OCI-LY7 (cell line): Measurements from ENCODE around the gene EP400. TPM values are rescaled to one million over a fixed set of nuclear protein-coding genes. Genes with fewer than 3 reads are reported as not detected.

Experiments
- BruUV-seq: library from RNA; stranded (reverse); fragments of 400-500 nt; replicated peaks from 2 replicates; lab custom pipeline; 2021; lab: Mats Ljungman, UMichigan
- CTCF ChIA-PET: fragments of 300-600 bp; sonication (Branson Sonifier 250); formaldehyde crosslinking; loops from one replicate; lab custom pipeline; 2022; ENCODE audit warnings: antibody characterized with exemption; ENCODE audit not compliant: unreplicated experiment; lab: Charles Lee
- POLR2A ChIA-PET: fragments of 300-600 bp; sonication (Branson Sonifier 250); formaldehyde crosslinking; loops from one replicate; lab custom pipeline; 2022; ENCODE audit warnings: antibody characterized with exemption; lab: Charles Lee
- DNase-seq: peaks from one replicate; pipeline ENCODE4 v3.0.0-alpha.2; 2015; ENCODE audit warnings: low spot score
- H2AFZ ChIP-seq: fragments of 200-600 bp; sonication (generic), shearing (Covaris generic); 2 replicates; pipeline ENCODE4 v1.6.1; 2014; ENCODE audit warnings: mild to moderate bottlenecking, antibody characterized with exemption, low read length, moderate library complexity
- H3K27ac ChIP-seq: fragments of 200-600 bp; sonication (generic); 2 replicates; pipeline ENCODE4 v1.5.1; 2014; ENCODE audit warnings: mixed run types, low read depth, mild to moderate bottlenecking, moderate library complexity, low read length, inconsistent platforms; ENCODE audit not compliant: poor library complexity, severe bottlenecking
- H3K36me3 ChIP-seq: fragments of 200-600 bp; sonication (generic); 2 replicates; pipeline ENCODE4 v1.6.1; 2014; ENCODE audit warnings: mild to moderate bottlenecking, antibody characterized with exemption, low read length, moderate library complexity, mixed read lengths; ENCODE audit not compliant: insufficient read depth
- H3K4me1 ChIP-seq: fragments of 200-600 bp; sonication (generic); 2 replicates; pipeline ENCODE4 v1.5.1; 2014; ENCODE audit warnings: mild to moderate bottlenecking, low read length; ENCODE audit not compliant: insufficient read depth, poor library complexity, severe bottlenecking
- H3K4me2 ChIP-seq: fragments of 200-600 bp; sonication (generic); 2 replicates; pipeline ENCODE4 v1.6.1; 2014; ENCODE audit warnings: mild to moderate bottlenecking, low read length
- H3K4me3 ChIP-seq: fragments of 200-600 bp; sonication (generic); 2 replicates; pipeline ENCODE4 v1.5.1; 2014; ENCODE audit warnings: mild to moderate bottlenecking, low read depth, low read length; ENCODE audit not compliant: poor library complexity, severe bottlenecking
- H3K79me2 ChIP-seq: fragments of 200-600 bp; sonication (generic); 2 replicates; pipeline ENCODE4 v1.6.1; 2016; ENCODE audit warnings: low read depth, mild to moderate bottlenecking, low read length, moderate library complexity, mixed read lengths; ENCODE audit not compliant: insufficient read depth
- H3K9me2 ChIP-seq: fragments of 200-600 bp; sonication (generic); 2 replicates; pipeline ENCODE4 v1.6.1; 2016; ENCODE audit warnings: mild to moderate bottlenecking, low read length, mixed read lengths; ENCODE audit not compliant: insufficient read depth
- H3K9me3 ChIP-seq: fragments of 200-600 bp; sonication (generic); 2 replicates; pipeline ENCODE4 v1.6.1; 2014; ENCODE audit warnings: mild to moderate bottlenecking, mixed run types, low read length, mixed read lengths
- H4K20me1 ChIP-seq: fragments of 200-600 bp; sonication (generic); 2 replicates; pipeline ENCODE4 v1.6.1; 2014; ENCODE audit warnings: mild to moderate bottlenecking, antibody characterized with exemption, low read length, moderate library complexity, mixed read lengths; ENCODE audit not compliant: insufficient read depth
- CTCF ChIP-seq: fragments of 200-600 bp; sonication (generic); conservative IDR thresholded peaks from 2 replicates; pipeline ENCODE4 v1.5.1; 2014; ENCODE audit warnings: mild to moderate bottlenecking, antibody characterized with exemption, low read length, moderate library complexity, mixed read lengths
- EZH2phosphoT487 ChIP-seq: fragments of 200-600 bp; sonication (generic); IDR thresholded peaks from 2 replicates; pipeline ENCODE4 v1.6.1; 2018; ENCODE audit warnings: low read depth, borderline replicate concordance, mild to moderate bottlenecking, mixed run types, antibody characterized with exemption, low read length, moderate library complexity, mixed read lengths
- intact Hi-C: fragments of 100-400 bp; cut with micrococcal nuclease; formaldehyde crosslinking; loops from one replicate; pipeline ENCODE4 v1.10.0; 2022; ENCODE audit not compliant: unreplicated experiment
- total RNA-seq, 2 experiments: library from RNA; depleted of rRNA in 1 of 2; stranded (reverse); fragments of >200 nt in 1 of 2; shearing (Covaris generic) in 1 of 2; gene quantifications; 2 replicates each; pipeline ENCODE4 v1.2.3, GENCODE V29; 2014 to 2022

EP400 gene
- total RNA-seq, 2 experiments from 2014 or later = 20.7 to 56.2 TPM

DNA sequence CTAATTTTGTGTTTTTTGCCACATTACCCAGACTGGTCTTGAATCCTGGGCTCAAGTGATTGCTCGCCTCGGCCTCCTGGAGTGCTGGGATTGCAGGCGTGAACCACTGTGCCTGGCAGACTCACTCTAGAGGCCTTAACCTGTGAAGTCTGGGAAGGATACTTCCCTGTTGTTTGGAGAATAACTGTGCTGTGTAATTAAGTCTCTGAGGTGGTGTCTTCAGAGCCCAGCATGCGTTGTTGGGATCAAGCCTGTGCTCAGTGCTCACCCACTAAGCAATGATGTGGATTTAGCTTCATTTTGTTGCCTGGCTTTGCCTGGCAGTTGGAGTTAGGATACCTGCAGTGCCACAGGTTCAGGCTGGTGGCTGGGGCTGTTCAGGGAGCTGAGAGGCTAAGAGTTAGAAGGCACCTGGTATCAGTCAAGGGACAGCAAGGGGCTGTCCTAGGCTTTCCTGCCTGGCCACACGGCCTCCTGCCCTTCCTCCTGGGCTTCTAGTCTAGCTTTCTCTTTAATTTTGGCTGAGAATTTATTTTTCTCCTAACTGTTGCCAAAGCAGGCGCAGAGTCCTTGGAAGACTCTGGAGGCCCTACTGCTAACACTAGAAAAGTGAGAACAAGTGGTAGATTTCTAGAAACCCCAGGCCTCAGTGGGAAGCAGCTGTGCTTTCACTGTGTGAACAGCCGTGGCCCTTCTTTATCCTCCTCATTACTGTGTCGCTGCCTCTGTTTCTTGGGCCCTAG, 38.5 kb downstream of the EP400 start:
- intact Hi-C loops = no loop called here
- ChIA-PET POLR2A (no interaction called here), CTCF (no interaction called here)
- TF ChIP-seq EZH2phosphoT487 = no peak
- TF ChIP-seq CTCF = no peak
- H3K9me3 ChIP-seq = no peaks in the 10 kb centered on the region
- H3K79me2 ChIP-seq = no peaks in the 10 kb centered on the region
- peaks cover 89% of the 10 kb centered on the region for H3K36me3 ChIP-seq
- no TSS peak for BruUV-seq
- no peak for DNase-seq
- no peak overlapping the region for H3K4me3 ChIP-seq
- no peak overlapping the region for H2AFZ ChIP-seq
- H3K27ac ChIP-seq = no peak overlapping the region
- H3K4me1 ChIP-seq = no peaks in the 10 kb centered on the region
- H3K4me2 ChIP-seq = no peak overlapping the region
- H3K9me2 ChIP-seq = no peaks in the 10 kb centered on the region
- no peaks in the 10 kb centered on the region for H4K20me1 ChIP-seq

DNA sequence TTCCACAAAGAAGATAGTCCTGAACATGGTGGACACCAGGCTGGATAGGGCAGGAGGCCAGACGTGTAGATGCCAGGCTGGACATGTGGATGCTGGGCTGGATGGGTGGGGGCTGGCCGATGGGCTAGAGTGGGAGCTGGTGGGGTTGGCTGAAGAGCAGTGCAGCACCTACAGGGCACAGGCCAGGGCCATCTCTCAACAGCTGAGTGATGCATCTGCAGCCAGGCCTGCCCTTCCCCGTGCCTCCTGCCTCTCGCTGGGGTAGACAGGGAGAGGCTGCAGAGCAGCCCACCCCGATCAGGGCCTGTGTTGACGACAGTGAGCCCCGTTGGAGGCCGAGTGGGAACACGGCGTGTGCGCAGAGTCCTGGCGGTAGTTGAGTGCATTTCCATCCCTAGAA, 39.3 kb downstream of the EP400 start:
- TF ChIP-seq CTCF (no peak), EZH2phosphoT487 (no peak)
- no peak for DNase-seq
- CTCF ChIA-PET = no interaction called here
- H3K27ac ChIP-seq = no peak overlapping the region
- intact Hi-C loops = no loop called here
- no peaks in the 10 kb centered on the region for H3K9me2 ChIP-seq
- no TSS peak for BruUV-seq
- peaks cover 89% of the 10 kb centered on the region for H3K36me3 ChIP-seq
- H4K20me1 ChIP-seq = no peaks in the 10 kb centered on the region
- no peaks in the 10 kb centered on the region for H3K79me2 ChIP-seq
- no peaks in the 10 kb centered on the region for H3K9me3 ChIP-seq
- no peak overlapping the region for H3K4me2 ChIP-seq
- H2AFZ ChIP-seq = no peak overlapping the region
- POLR2A ChIA-PET = interaction anchor here (0.6 kb wide), 1 partner anchor 21 kb away, joined by 5 read pairs; no protein-coding TSS in a partner anchor
- no peaks in the 10 kb centered on the region for H3K4me1 ChIP-seq
- H3K4me3 ChIP-seq = no peak overlapping the region
